ENCODE data around the gene PHRF1.

PHRF1 gene

GRCh38 chr11:532527-532985 lies 43.7 kb upstream of the PHRF1 start:
- H3K4me2 ChIP-seq (ENCODE audit: low read length), result no peak overlapping the region
- H4K20me1 ChIP-seq (ENCODE audit: insufficient read depth, low read length), result peaks cover 10% of the 10 kb centered on the region
- no peak overlapping the region for H3K4me3 ChIP-seq (ENCODE audit: low read length)
- peaks cover 12% of the 10 kb centered on the region for H3K79me2 ChIP-seq (ENCODE audit: low read length)
- no peak overlapping the region for H2AFZ ChIP-seq (ENCODE audit: low read depth, low read length)
- H3K36me3 ChIP-seq (replicated peaks; ENCODE audit: low read depth, low read length), result no peaks in the 10 kb centered on the region
- no peaks in the 10 kb centered on the region for H3K27me3 ChIP-seq (ENCODE audit: low read depth, low read length)
- no peak overlapping the region for H3K27ac ChIP-seq (ENCODE audit: low read length)
- H3K4me1 ChIP-seq (ENCODE audit: low read length), result peaks cover 14% of the 10 kb centered on the region; the same call in 1 of the 2 replicates
- no peaks in the 10 kb centered on the region for H3K9me3 ChIP-seq (ENCODE audit: insufficient read depth, low read length)
- TF ChIP-seq CTCF (IDR thresholded peaks at IDR 0.05; ENCODE audit: low read depth, low read length) (no peak), EZH2phosphoT487 (IDR thresholded peaks at IDR 0.05; ENCODE audit: low read depth) (no peak)
- H3K9ac ChIP-seq (ENCODE audit: low read length), result no peak overlapping the region

- no peaks in the 10 kb centered on the region for H3K9me3 ChIP-seq (ENCODE audit: insufficient read depth, low read length)
- TF ChIP-seq EZH2phosphoT487 (IDR thresholded peaks at IDR 0.05; ENCODE audit: low read depth) (no peak), CTCF (IDR thresholded peaks at IDR 0.05; ENCODE audit: low read depth, low read length) (no peak)
- H3K4me2 ChIP-seq (ENCODE audit: low read length), result no peak overlapping the region
- H4K20me1 ChIP-seq (ENCODE audit: insufficient read depth, low read length), result peaks cover 10% of the 10 kb centered on the region
- H2AFZ ChIP-seq (ENCODE audit: low read depth, low read length), result no peak overlapping the region
- H3K27ac ChIP-seq (ENCODE audit: low read length), result no peak overlapping the region
- no peaks in the 10 kb centered on the region for H3K36me3 ChIP-seq (replicated peaks; ENCODE audit: low read depth, low read length)
- H3K9ac ChIP-seq (ENCODE audit: low read length), result no peak overlapping the region
- H3K4me1 ChIP-seq (ENCODE audit: low read length), result peaks cover 19% of the 10 kb centered on the region; the same call in 1 of the 2 replicates
- H3K79me2 ChIP-seq (ENCODE audit: low read length), result peaks cover 12% of the 10 kb centered on the region
- H3K27me3 ChIP-seq (ENCODE audit: low read depth, low read length), result no peaks in the 10 kb centered on the region
- no peak overlapping the region for H3K4me3 ChIP-seq (ENCODE audit: low read length)
These were observed 43.2 kb upstream of the PHRF1 start for GRCh38 chr11:532986-533585.

- no peaks in the 10 kb centered on the region for H3K27me3 ChIP-seq (ENCODE audit: low read depth, low read length)
- H3K4me3 ChIP-seq (ENCODE audit: low read length), result peak overlapping the region; percentile 84
- peaks cover 20% of the 10 kb centered on the region; the same call in 1 of the 2 replicates for H3K4me1 ChIP-seq (ENCODE audit: low read length)
- peaks cover 12% of the 10 kb centered on the region for H3K79me2 ChIP-seq (ENCODE audit: low read length)
- peak overlapping the region; percentile 74 for H3K4me2 ChIP-seq (ENCODE audit: low read length)
- no peaks in the 10 kb centered on the region for H3K36me3 ChIP-seq (replicated peaks; ENCODE audit: low read depth, low read length)
- H3K27ac ChIP-seq (ENCODE audit: low read length), result no peak overlapping the region
- no peak for TF ChIP-seq CTCF (IDR thresholded peaks at IDR 0.05; ENCODE audit: low read depth, low read length)
- no peak for TF ChIP-seq EZH2phosphoT487 (IDR thresholded peaks at IDR 0.05; ENCODE audit: low read depth)
- H2AFZ ChIP-seq (ENCODE audit: low read depth, low read length), result no peak overlapping the region
- H3K9me3 ChIP-seq (ENCODE audit: insufficient read depth, low read length), result no peaks in the 10 kb centered on the region
- H3K9ac ChIP-seq (ENCODE audit: low read length), result peak overlapping the region; percentile 83; the same call in 1 of the 2 replicates
- H4K20me1 ChIP-seq (ENCODE audit: insufficient read depth, low read length), result peaks cover 10% of the 10 kb centered on the region
These were observed 42.5 kb upstream of the PHRF1 start for GRCh38 chr11:533586-534395.

Data from OCI-LY3 (cell line).